ENCODE measurements around the gene CAPN15.

DNA sequence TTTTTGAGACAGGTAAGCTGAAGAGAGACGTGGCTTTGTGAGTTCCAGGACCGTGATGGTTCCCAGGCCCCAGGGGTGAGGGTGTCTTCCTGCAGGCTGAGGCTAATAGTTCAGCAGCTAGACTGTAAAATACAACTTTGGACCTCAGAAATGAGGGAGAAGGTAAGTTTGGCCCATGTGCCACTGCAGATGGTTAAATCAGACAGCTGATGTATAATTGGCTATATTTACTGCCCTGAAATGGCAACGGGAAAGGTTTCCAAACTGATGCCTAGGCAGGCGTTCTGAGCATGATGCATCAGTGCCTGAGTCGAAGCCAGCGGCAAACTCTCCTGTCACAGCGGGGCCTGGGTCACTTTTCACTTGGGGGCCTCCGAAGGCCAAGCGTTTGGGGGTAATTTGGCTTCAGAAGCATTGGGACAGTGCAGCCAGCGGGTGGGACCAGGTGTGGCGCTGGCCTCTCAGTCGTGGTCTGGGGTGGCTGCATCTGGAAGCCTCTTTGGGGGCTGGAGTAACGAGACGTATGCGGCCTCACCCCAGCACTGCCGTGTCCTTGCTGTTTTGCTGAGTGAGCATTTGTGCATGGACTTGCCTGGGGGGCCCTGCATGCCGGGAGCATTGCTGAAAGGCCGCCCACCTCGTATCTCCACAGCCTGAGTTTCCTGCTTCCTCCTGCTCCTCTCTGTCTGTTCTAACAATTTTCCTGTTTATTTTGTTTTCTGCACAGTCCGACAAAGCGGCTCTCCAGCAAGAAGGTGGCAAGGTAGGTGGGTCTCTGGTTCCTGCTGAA lies 31.2 kb upstream of the CAPN15 start:
- TF ChIP-seq POLR2A (IDR thresholded peaks at IDR 0.05; ENCODE audit: low read depth, low read length): no peak
- no peak for TF ChIP-seq POLR2AphosphoS5 (IDR thresholded peaks at IDR 0.05; ENCODE audit: low read depth, low read length)
